SJSA1 (cell line): ENCODE results near the gene CRYBG3. TPM values are rescaled to one million over a fixed set of nuclear protein-coding genes. Genes with fewer than 3 reads are reported as not detected.

Source experiments
- DNase-seq, 2 experiments: peaks; one replicate each; pipeline ENCODE4 v3.0.0-alpha.2; 2015 to 2020; ENCODE audit warnings: low spot score in 2 of 2, low read depth in 1 of 2
- H3K27ac ChIP-seq: fragments of 250-450 bp; sonication (Bioruptor Pico); 2 replicates; pipeline ENCODE4 v1.5.1; 2020; ENCODE audit warnings: mild to moderate bottlenecking, moderate library complexity
- H3K27me3 ChIP-seq: fragments of 250-450 bp; sonication (Bioruptor Pico); replicated peaks from 2 replicates; pipeline ENCODE4 v1.5.1; 2020; ENCODE audit warnings: mild to moderate bottlenecking, moderate library complexity
- H3K36me3 ChIP-seq: fragments of 250-450 bp; sonication (Bioruptor Pico); 2 replicates; pipeline ENCODE4 v1.5.1; 2020; ENCODE audit warnings: mild to moderate bottlenecking
- H3K4me1 ChIP-seq: fragments of 250-450 bp; sonication (Bioruptor Pico); replicated peaks from 2 replicates; pipeline ENCODE4 v1.6.1; 2021; ENCODE audit warnings: mild to moderate bottlenecking
- H3K4me3 ChIP-seq: fragments of 250-450 bp; sonication (Bioruptor Pico); 2 replicates; pipeline ENCODE4 v1.5.1; 2020; ENCODE audit warnings: mild to moderate bottlenecking
- H3K9me3 ChIP-seq: fragments of 250-450 bp; sonication (Bioruptor Pico); replicated peaks from 2 replicates; pipeline ENCODE4 v1.5.1; 2020; ENCODE audit warnings: mild to moderate bottlenecking
- total RNA-seq: library from RNA; depleted of rRNA; stranded (reverse); fragments of >200 nt; shearing (Covaris generic); gene quantifications from 2 replicates; pipeline ENCODE4 v1.2.3, GENCODE V29; 2014

CRYBG3 gene
- total RNA-seq, 1 experiment from 2014 or later = 12.7 TPM

- H3K4me1 ChIP-seq = 0 out of 2 replicates have a peak, but pooled peaks cover 4% of the 10 kb centered on the region
- H3K27ac ChIP-seq = no peak overlapping the region
- H3K27me3 ChIP-seq = no peaks in the 10 kb centered on the region
- DNase-seq = no peak
- H3K4me3 ChIP-seq = no peak overlapping the region
- no peaks in the 10 kb centered on the region; the same call in 1 of the 2 replicates for H3K36me3 ChIP-seq
- no peaks in the 10 kb centered on the region for H3K9me3 ChIP-seq
Measured at GRCh38 chr3:97928986-97929385, 107.2 kb downstream of the CRYBG3 start.

- no peaks in the 10 kb centered on the region for H3K9me3 ChIP-seq
- DNase-seq = no peak
- H3K4me3 ChIP-seq = no peak overlapping the region
- 0 out of 2 replicates have a peak, but pooled peaks cover 4% of the 10 kb centered on the region for H3K4me1 ChIP-seq
- no peaks in the 10 kb centered on the region for H3K27me3 ChIP-seq
- no peak overlapping the region for H3K27ac ChIP-seq
- H3K36me3 ChIP-seq = no peaks in the 10 kb centered on the region; the same call in 1 of the 2 replicates
Measured at GRCh38 chr3:97930018-97930417, 108.2 kb downstream of the CRYBG3 start.

DNA sequence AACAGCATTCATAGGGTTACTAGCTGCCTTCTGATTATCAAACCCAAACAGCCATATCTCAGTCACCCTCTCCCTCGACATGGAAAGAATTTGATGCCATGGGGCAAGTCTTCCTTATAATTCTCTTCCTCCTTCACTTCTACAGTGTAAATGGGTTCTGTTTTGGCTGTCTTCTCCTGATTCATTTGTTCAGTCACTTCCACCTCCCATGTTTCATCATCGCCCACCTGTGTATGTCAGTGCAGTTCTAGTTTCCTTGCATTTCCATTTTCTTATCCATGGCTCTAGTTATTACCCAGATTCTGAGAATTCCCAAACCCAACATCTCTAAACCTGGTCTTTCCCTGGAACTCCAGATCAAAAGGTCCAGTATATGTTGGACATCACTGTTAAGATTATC is 109.4 kb downstream of the CRYBG3 start:
- Histone ChIP-seq H3K4me1 (0 out of 2 replicates have a peak, but pooled peaks cover 4% of the 10 kb centered on the region), H3K4me3 (no peak overlapping the region), H3K27ac (no peak overlapping the region), H3K9me3 (no peaks in the 10 kb centered on the region), H3K36me3 (no peaks in the 10 kb centered on the region; the same call in 1 of the 2 replicates), H3K27me3 (no peaks in the 10 kb centered on the region)
- DNase-seq = no peak

- H3K4me1 ChIP-seq = 0 out of 2 replicates have a peak, but pooled peaks cover 4% of the 10 kb centered on the region
- H3K9me3 ChIP-seq = no peaks in the 10 kb centered on the region
- no peak for DNase-seq
- peaks cover 3% of the 10 kb centered on the region; the same call in 1 of the 2 replicates for H3K36me3 ChIP-seq
- no peaks in the 10 kb centered on the region for H3K27me3 ChIP-seq
- no peak overlapping the region for H3K4me3 ChIP-seq
- no peak overlapping the region for H3K27ac ChIP-seq
Measured at GRCh38 chr3:97932387-97932801, 110.6 kb downstream of the CRYBG3 start.

GRCh38 chr3:97934980-97935695 is 113.3 kb downstream of the CRYBG3 start:
- Histone ChIP-seq H3K36me3 (peaks cover 3% of the 10 kb centered on the region), H3K27me3 (no peaks in the 10 kb centered on the region), H3K4me3 (no peak overlapping the region), H3K27ac (no peak overlapping the region), H3K9me3 (no peaks in the 10 kb centered on the region), H3K4me1 (no peaks in the 10 kb centered on the region)
- no peak for DNase-seq

GRCh38 chr3:97935842-97936241 is 114.0 kb downstream of the CRYBG3 start:
- peaks cover 4% of the 10 kb centered on the region for H3K36me3 ChIP-seq
- H3K4me3 ChIP-seq = no peak overlapping the region
- no peaks in the 10 kb centered on the region for H3K4me1 ChIP-seq
- no peaks in the 10 kb centered on the region for H3K9me3 ChIP-seq
- no peak overlapping the region for H3K27ac ChIP-seq
- H3K27me3 ChIP-seq = no peaks in the 10 kb centered on the region
- no peak for DNase-seq

- Histone ChIP-seq H3K27ac (no peak overlapping the region), H3K4me3 (no peak overlapping the region), H3K36me3 (peaks cover 9% of the 10 kb centered on the region), H3K4me1 (no peaks in the 10 kb centered on the region), H3K27me3 (no peaks in the 10 kb centered on the region), H3K9me3 (no peaks in the 10 kb centered on the region)
- DNase-seq = no peak
Measured at GRCh38 chr3:97937205-97937604, 115.4 kb downstream of the CRYBG3 start.

GRCh38 chr3:97938444-97938843 is 116.6 kb downstream of the CRYBG3 start:
- Histone ChIP-seq H3K9me3 (no peaks in the 10 kb centered on the region), H3K27ac (no peak overlapping the region), H3K4me3 (no peak overlapping the region), H3K4me1 (no peaks in the 10 kb centered on the region), H3K36me3 (peaks cover 21% of the 10 kb centered on the region), H3K27me3 (no peaks in the 10 kb centered on the region)
- DNase-seq = no peak

GRCh38 chr3:97939401-97939800 is 117.6 kb downstream of the CRYBG3 start:
- DNase-seq = no peak
- H3K4me1 ChIP-seq = no peaks in the 10 kb centered on the region
- H3K9me3 ChIP-seq = no peaks in the 10 kb centered on the region
- H3K4me3 ChIP-seq = no peak overlapping the region
- H3K27ac ChIP-seq = no peak overlapping the region
- H3K27me3 ChIP-seq = no peaks in the 10 kb centered on the region
- H3K36me3 ChIP-seq = peaks cover 30% of the 10 kb centered on the region

GRCh38 chr3:97940034-97940433 is 118.2 kb downstream of the CRYBG3 start:
- no peak for DNase-seq
- H3K27ac ChIP-seq = no peak overlapping the region
- no peak overlapping the region for H3K4me3 ChIP-seq
- H3K4me1 ChIP-seq = no peaks in the 10 kb centered on the region
- H3K36me3 ChIP-seq = peaks cover 35% of the 10 kb centered on the region
- no peaks in the 10 kb centered on the region for H3K9me3 ChIP-seq
- no peaks in the 10 kb centered on the region for H3K27me3 ChIP-seq

DNA sequence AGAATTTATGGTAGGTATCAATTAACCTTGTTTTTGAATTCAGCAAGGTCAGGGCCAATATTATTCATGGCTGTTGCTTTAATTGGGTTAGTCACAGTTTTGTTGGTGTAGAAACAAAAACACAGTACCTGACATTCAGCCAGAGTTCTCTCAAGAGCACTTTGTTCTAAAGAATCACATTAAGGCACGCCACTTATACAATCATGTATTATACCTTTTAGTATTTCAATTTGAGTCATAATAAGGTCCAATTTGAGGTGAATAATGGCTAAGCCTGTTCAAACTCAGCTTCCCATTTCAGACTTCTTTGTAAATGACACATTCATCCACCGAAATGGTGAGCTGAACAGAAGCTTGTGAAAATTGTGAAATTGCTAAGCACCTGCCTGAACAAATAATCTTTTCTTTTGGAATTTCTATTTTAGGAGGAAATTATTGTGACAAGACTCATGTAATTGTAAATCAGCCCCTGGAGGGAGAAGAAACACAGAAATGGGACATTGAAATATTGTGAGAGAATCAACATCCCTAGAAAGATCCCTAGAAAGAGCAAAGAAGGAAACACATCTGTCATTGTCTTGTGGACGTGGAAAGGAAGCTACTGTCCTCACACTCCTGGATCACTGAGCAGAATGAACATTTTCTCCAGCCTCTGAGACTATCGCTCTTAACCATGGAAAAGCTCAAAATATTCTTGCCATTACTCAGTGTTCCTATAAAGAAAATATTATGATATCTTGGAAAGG is 121.2 kb downstream of the CRYBG3 start:
- Histone ChIP-seq H3K4me1 (no peaks in the 10 kb centered on the region), H3K36me3 (peaks cover 46% of the 10 kb centered on the region), H3K9me3 (no peaks in the 10 kb centered on the region), H3K27ac (no peak overlapping the region), H3K4me3 (no peak overlapping the region), H3K27me3 (no peaks in the 10 kb centered on the region)
- no peak for DNase-seq

DNA sequence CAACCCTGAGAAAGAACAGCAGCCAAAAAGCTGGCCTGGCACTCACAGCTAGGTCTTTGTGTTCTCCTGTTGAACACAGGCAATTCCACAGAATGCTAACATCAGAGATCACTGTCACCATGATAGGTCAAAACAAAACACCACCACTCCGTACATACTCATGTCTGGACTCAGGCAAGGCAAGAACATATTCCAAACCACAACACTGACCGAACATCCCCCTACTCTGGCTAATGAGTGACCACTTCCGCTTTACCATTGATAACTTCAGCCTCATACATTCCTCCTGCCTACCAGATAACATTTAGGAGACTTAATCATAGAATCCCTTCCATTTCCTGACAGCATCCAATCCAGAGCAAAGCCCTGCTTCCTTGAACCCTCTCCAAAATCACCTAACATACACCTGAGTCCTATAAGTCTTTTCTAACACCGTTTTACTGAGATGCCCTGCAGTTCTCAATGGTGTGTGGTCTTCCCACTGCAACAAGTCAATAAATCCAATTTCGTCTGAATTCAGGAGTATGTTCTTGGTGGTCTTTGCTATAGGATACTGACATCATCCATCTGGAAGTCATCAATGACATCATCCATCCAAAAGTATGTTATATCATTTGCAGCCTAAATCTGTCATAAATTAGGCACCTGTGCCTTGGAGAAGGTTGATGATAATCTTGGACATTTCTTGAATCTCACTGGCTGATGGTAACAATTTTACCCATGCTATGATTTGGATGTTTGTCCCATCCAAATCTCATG is 126.7 kb downstream of the CRYBG3 start:
- Histone ChIP-seq H3K36me3 (peaks cover 64% of the 10 kb centered on the region), H3K27me3 (no peaks in the 10 kb centered on the region), H3K9me3 (no peaks in the 10 kb centered on the region), H3K27ac (no peak overlapping the region), H3K4me3 (no peak overlapping the region), H3K4me1 (no peaks in the 10 kb centered on the region)
- DNase-seq = no peak

- H3K36me3 ChIP-seq = peaks cover 65% of the 10 kb centered on the region
- no peaks in the 10 kb centered on the region for H3K9me3 ChIP-seq
Measured at GRCh38 chr3:97949110-97949485, 127.3 kb downstream of the CRYBG3 start.

GRCh38 chr3:97949743-97950142 is 127.9 kb downstream of the CRYBG3 start:
- no peak for DNase-seq
- Histone ChIP-seq H3K27ac (no peak overlapping the region), H3K36me3 (peaks cover 61% of the 10 kb centered on the region), H3K4me1 (no peaks in the 10 kb centered on the region), H3K27me3 (no peaks in the 10 kb centered on the region), H3K4me3 (no peak overlapping the region), H3K9me3 (no peaks in the 10 kb centered on the region)

More at GRCh38 chr3:97949110-97949485, 127.3 kb downstream of the CRYBG3 start:
- DNase-seq = no peak
- H3K27ac ChIP-seq = no peak overlapping the region
- no peak overlapping the region for H3K4me3 ChIP-seq
- H3K4me1 ChIP-seq = no peaks in the 10 kb centered on the region
- no peaks in the 10 kb centered on the region for H3K27me3 ChIP-seq
